Natural killer cell (primary cell): ENCODE measurements around the gene KHSRP. TPM values are rescaled to one million over a fixed set of nuclear protein-coding genes. Genes with fewer than 3 reads are reported as not detected.

Source experiments
- ATAC-seq, 3 donors: fragments of 150-1000 bp in 2 of 3; fragments of 200-7000 bp in 1 of 3; cut with Tn5 transposase; 1 replicate in 1 of 3; 2 replicates in 2 of 3; pipeline ENCODE4 v1.10.0; 2021; ENCODE audit warnings: mild to moderate bottlenecking in 2 of 3, moderate library complexity in 2 of 3
- DNase-seq, 2 donors: peaks; one replicate each; pipeline versions ENCODE4 v3.0.0 to v3.0.0-alpha.2; 2013 to 2021; ENCODE audit warnings: mixed read lengths in 1 of 2
- H3K27ac ChIP-seq: one replicate; pipeline ENCODE4 v1.5.1; 2013; ENCODE audit warnings: mild to moderate bottlenecking, low read length
- H3K27me3 ChIP-seq: one replicate; pipeline ENCODE4 v1.6.1; 2013; ENCODE audit warnings: low read length; ENCODE audit not compliant: control insufficient read depth, insufficient read depth
- H3K36me3 ChIP-seq: one replicate; pipeline ENCODE4 v1.6.1; 2013; ENCODE audit warnings: low read length; ENCODE audit not compliant: control insufficient read depth, insufficient read depth
- H3K4me1 ChIP-seq: one replicate; pipeline ENCODE4 v1.6.1; 2013; ENCODE audit warnings: low read length; ENCODE audit not compliant: control insufficient read depth, insufficient read depth
- H3K4me3 ChIP-seq: one replicate; pipeline ENCODE4 v1.5.1; 2013; ENCODE audit warnings: low read length
- H3K9me3 ChIP-seq: one replicate; pipeline ENCODE4 v1.6.1; 2013; ENCODE audit warnings: low read length; ENCODE audit not compliant: control insufficient read depth, insufficient read depth
- H3K27ac Mint-ChIP-seq, 2 donors: one replicate each; pipeline ENCODE4 v1.8.0; 2022; ENCODE audit warnings: mild to moderate bottlenecking in 2 of 2, mixed read lengths in 2 of 2, moderate library complexity in 1 of 2
- H3K27me3 Mint-ChIP-seq, 2 donors: one replicate each; pipeline ENCODE4 v1.8.0; 2022; ENCODE audit warnings: low read depth in 2 of 2, mixed read lengths in 2 of 2
- H3K36me3 Mint-ChIP-seq: one replicate; pipeline ENCODE4 v1.8.0; 2022; ENCODE audit warnings: mixed read lengths
- H3K4me1 Mint-ChIP-seq, 2 donors: one replicate each; pipeline ENCODE4 v1.8.0; 2022; ENCODE audit warnings: mixed read lengths in 2 of 2
- H3K4me3 Mint-ChIP-seq: one replicate; pipeline ENCODE4 v1.8.0; 2022; ENCODE audit warnings: mild to moderate bottlenecking, moderate library complexity, mixed read lengths
- H3K9me3 Mint-ChIP-seq, 2 donors: one replicate each; pipeline ENCODE4 v1.8.0; 2022; ENCODE audit warnings: mixed read lengths in 2 of 2
- WGBS: methylation state at CpG from one replicate; pipeline ENCODE4 v1.1.7; 2013; ENCODE audit warnings: missing lambda C conversion rate; ENCODE audit not compliant: insufficient coverage; 5-methylcytosine and 5-hydroxymethylcytosine counted together
- intact Hi-C: fragments of 100-400 bp; cut with micrococcal nuclease; formaldehyde crosslinking; loops from one replicate; pipeline ENCODE4 v1.14.2; 2022
- total RNA-seq, 4 donors: library from RNA; stranded (reverse); fragments of 120-200 nt in 1 of 4; gene quantifications; one replicate each; pipeline versions ENCODE4 v1.2.3 to v1.2.4, GENCODE V29; 2013 to 2022
- TF ChIP-seq, protein P1 (sequence below): fragments of 200-600 bp; IDR thresholded peaks from one replicate; pipeline ENCODE4 v1.8.0; 2022; ENCODE audit warnings: antibody characterized with exemption

KHSRP gene
- total RNA-seq, 3 donors from 2014 or later (not counting 1 experiment from before 2014, with no cell fraction given): 160 to 192 (median 165) TPM

DNA sequence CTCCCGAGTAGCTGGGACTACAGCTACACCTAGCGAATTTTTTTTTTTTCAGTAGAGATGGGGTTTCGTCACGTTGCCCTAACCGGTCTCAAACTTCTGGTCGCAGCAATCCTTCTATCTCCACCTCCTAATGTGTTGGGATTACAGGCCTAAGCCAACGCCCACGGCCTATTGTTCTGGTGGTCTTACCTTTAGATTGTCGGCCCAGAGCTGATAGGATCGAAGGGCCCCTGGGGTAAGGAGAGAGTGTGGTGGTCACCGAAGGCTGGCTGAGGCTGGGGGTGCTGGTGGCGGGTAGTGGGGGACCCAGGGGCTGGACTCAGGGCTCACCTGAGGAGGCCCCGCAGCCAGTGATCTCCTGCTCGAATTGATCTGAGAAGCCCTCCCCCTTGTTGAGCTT lies 46.5 kb upstream of the KHSRP start:
- no peak overlapping the region for H3K27ac Mint-ChIP-seq
- H3K4me3 Mint-ChIP-seq: no peak overlapping the region
- WGBS: 93% methylated on average over 14 of the region's 14 CpGs
- H3K9me3 Mint-ChIP-seq: no peaks in the 10 kb centered on the region
- no peaks in the 10 kb centered on the region for H3K36me3 Mint-ChIP-seq
- H3K27me3 ChIP-seq: no peaks in the 10 kb centered on the region
- H3K4me1 Mint-ChIP-seq: peaks cover 0 to 11% of the 10 kb centered on the region in 2 donors
- H3K9me3 ChIP-seq: no peaks in the 10 kb centered on the region
- no peak for DNase-seq
- H3K27me3 Mint-ChIP-seq: no peaks in the 10 kb centered on the region
- H3K4me1 ChIP-seq: no peaks in the 10 kb centered on the region
- TF ChIP-seq, protein P1, sequence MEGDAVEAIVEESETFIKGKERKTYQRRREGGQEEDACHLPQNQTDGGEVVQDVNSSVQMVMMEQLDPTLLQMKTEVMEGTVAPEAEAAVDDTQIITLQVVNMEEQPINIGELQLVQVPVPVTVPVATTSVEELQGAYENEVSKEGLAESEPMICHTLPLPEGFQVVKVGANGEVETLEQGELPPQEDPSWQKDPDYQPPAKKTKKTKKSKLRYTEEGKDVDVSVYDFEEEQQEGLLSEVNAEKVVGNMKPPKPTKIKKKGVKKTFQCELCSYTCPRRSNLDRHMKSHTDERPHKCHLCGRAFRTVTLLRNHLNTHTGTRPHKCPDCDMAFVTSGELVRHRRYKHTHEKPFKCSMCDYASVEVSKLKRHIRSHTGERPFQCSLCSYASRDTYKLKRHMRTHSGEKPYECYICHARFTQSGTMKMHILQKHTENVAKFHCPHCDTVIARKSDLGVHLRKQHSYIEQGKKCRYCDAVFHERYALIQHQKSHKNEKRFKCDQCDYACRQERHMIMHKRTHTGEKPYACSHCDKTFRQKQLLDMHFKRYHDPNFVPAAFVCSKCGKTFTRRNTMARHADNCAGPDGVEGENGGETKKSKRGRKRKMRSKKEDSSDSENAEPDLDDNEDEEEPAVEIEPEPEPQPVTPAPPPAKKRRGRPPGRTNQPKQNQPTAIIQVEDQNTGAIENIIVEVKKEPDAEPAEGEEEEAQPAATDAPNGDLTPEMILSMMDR: no peak
- peaks cover 47% of the 10 kb centered on the region for H3K36me3 ChIP-seq
- intact Hi-C loops: no loop called here
- ATAC-seq: no peak
- H3K4me3 ChIP-seq: no peak overlapping the region
- H3K27ac ChIP-seq: no peak overlapping the region

GRCh38 chr19:6470173-6470572 lies 45.6 kb upstream of the KHSRP start:
- Mint-ChIP-seq H3K4me3 (no peak overlapping the region), H3K27ac (no peak overlapping the region), H3K9me3 (no peaks in the 10 kb centered on the region), H3K27me3 (no peaks in the 10 kb centered on the region), H3K4me1 (peaks cover 0 to 11% of the 10 kb centered on the region in 2 donors), H3K36me3 (no peaks in the 10 kb centered on the region)
- H3K27ac ChIP-seq: no peak overlapping the region
- H3K27me3 ChIP-seq: no peaks in the 10 kb centered on the region
- peaks cover 38% of the 10 kb centered on the region for H3K36me3 ChIP-seq
- ATAC-seq (no peak), DNase-seq (no peak)
- no peak overlapping the region for H3K4me3 ChIP-seq
- no peaks in the 10 kb centered on the region for H3K9me3 ChIP-seq
- intact Hi-C loops: no loop called here
- 96% methylated on average over 6 of the region's 8 CpGs for WGBS
- H3K4me1 ChIP-seq: no peaks in the 10 kb centered on the region
- TF ChIP-seq, protein P1: no peak

GRCh38 chr19:6467384-6467783 lies 42.8 kb upstream of the KHSRP start:
- Histone ChIP-seq H3K27ac (no peak overlapping the region), H3K4me1 (peaks cover 11% of the 10 kb centered on the region), H3K36me3 (peaks cover 28% of the 10 kb centered on the region), H3K9me3 (no peaks in the 10 kb centered on the region), H3K4me3 (no peak overlapping the region), H3K27me3 (peaks cover 6% of the 10 kb centered on the region)
- Mint-ChIP-seq H3K36me3 (no peaks in the 10 kb centered on the region), H3K4me3 (no peak overlapping the region), H3K4me1 (peaks cover 0 to 19% of the 10 kb centered on the region in 2 donors), H3K27me3 (peaks cover 0 to 4% of the 10 kb centered on the region in 2 donors), H3K27ac (peak overlapping the region; percentile 40 to 75), H3K9me3 (no peaks in the 10 kb centered on the region)
- 94% methylated on average over 8 of the region's 8 CpGs for WGBS
- DNase-seq: no peak
- TF ChIP-seq, protein P1: no peak
- no peak for ATAC-seq
- intact Hi-C loops: no loop called here

GRCh38 chr19:6466526-6467248 lies 42.1 kb upstream of the KHSRP start:
- ATAC-seq: no peak
- Mint-ChIP-seq H3K36me3 (no peaks in the 10 kb centered on the region), H3K27ac (peak overlapping the region in 1 of 2 donors; percentile 35), H3K4me3 (no peak overlapping the region), H3K9me3 (no peaks in the 10 kb centered on the region), H3K4me1 (peaks cover 0 to 19% of the 10 kb centered on the region in 2 donors), H3K27me3 (peaks cover 0 to 4% of the 10 kb centered on the region in 2 donors)
- TF ChIP-seq, protein P1: no peak
- peaks cover 26% of the 10 kb centered on the region for H3K36me3 ChIP-seq
- peaks cover 6% of the 10 kb centered on the region for H3K27me3 ChIP-seq
- no peak overlapping the region for H3K27ac ChIP-seq
- H3K4me1 ChIP-seq: peaks cover 11% of the 10 kb centered on the region
- H3K4me3 ChIP-seq: no peak overlapping the region
- WGBS: 91% methylated on average over 21 of the region's 21 CpGs
- intact Hi-C loops: no loop called here
- no peaks in the 10 kb centered on the region for H3K9me3 ChIP-seq
- no peak for DNase-seq
